ENCODE data around the gene KRT31. TPM values are rescaled to one million over a fixed set of nuclear protein-coding genes. Genes with fewer than 3 reads are reported as not detected.

Gene KRT31
- total and polyA plus RNA-seq, 2 of the 8 experiments (the other 6 are each of a cell fraction or from before 2014, with no cell fraction given): not detected

GRCh38 chr17:41417127-41417526 lies 19.7 kb upstream of the KRT31 start:
- ChIA-PET POLR2A (ENCODE audit: partially characterized antibody) (no interaction called here), CTCF (ENCODE audit: partially characterized antibody) (interaction anchor here (0.8 to 3.8 kb wide), 37 partner anchors 9 to 562 kb away, joined by 3 to 51 read pairs (median 4); partner anchors contain the start of genes KRT19, KRT33B and KRT38)
- no peak overlapping the region for H3K56ac ChIP-seq (replicated peaks; ENCODE audit: insufficient read length, low read depth, low read length)
- no peak overlapping the region for H3K14ac ChIP-seq (ENCODE audit: insufficient read length)
- no peak overlapping the region for H4K5ac ChIP-seq (ENCODE audit: insufficient read length, low read depth, low read length)
- no peak overlapping the region for H3K23ac ChIP-seq (ENCODE audit: insufficient read length)
- H3K4me3 ChIP-seq (ENCODE audit: extremely low read depth in 1 of 4, insufficient read depth in 2 of 4, low read depth in 3 of 4, low read length in 4 of 4): no peak overlapping the region
- H3K23me2 ChIP-seq (ENCODE audit: low read depth, low read length): no peaks in the 10 kb centered on the region
- no peaks in the 10 kb centered on the region; a peak in 2 of 7 replicates for H3K27me3 ChIP-seq (replicated peaks in 1 of 4; ENCODE audit: control insufficient read depth in 3 of 4, extremely low read depth in 1 of 4, insufficient read depth in 3 of 4, low read length in 3 of 4)
- H3K79me2 ChIP-seq (ENCODE audit: control insufficient read depth in 1 of 2, insufficient read depth in 2 of 2, low read length in 2 of 2): no peaks in the 10 kb centered on the region
- no peak overlapping the region for H2AFZ ChIP-seq (ENCODE audit: low read length)
- no peak overlapping the region for H3K4ac ChIP-seq (replicated peaks; ENCODE audit: insufficient read length, low read depth, low read length)
- no peak overlapping the region for H2BK20ac ChIP-seq (ENCODE audit: low read length)
- no peak overlapping the region for H3K9ac ChIP-seq (replicated peaks in 1 of 4; ENCODE audit: extremely low read depth in 1 of 4, low read depth in 3 of 4, low read length in 3 of 4)
- DNase-seq (ENCODE audit: low read depth in 1 of 2, low spot score in 2 of 2) (no peak), FAIRE-seq (no peak)
- no peak overlapping the region for H3K4me2 ChIP-seq (ENCODE audit: insufficient read depth in 1 of 2, low read depth in 2 of 2, low read length in 2 of 2)
- no peak overlapping the region for H2BK12ac ChIP-seq (ENCODE audit: low read depth, low read length)
- H4K20me1 ChIP-seq (replicated peaks in 1 of 2; ENCODE audit: control insufficient read depth in 1 of 2, insufficient read depth in 2 of 2, low read length in 2 of 2): no peaks in the 10 kb centered on the region
- 92% methylated on average over 6 of the region's 6 CpGs; no CpG with 5 or more reads in 1 of the 2 experiments for WGBS, 2 experiments (ENCODE audit: extremely low coverage in 1 of 2, insufficient coverage in 1 of 2, insufficient read length in 1 of 2, insufficient replicate concordance in 2 of 2, low coverage in 1 of 2, low lambda C conversion rate in 2 of 2, missing lambda C conversion rate in 1 of 2)
- H2BK5ac ChIP-seq (ENCODE audit: low read depth, low read length): no peak overlapping the region
- H3K79me1 ChIP-seq (ENCODE audit: low read depth, low read length): no peaks in the 10 kb centered on the region
- no peaks in the 10 kb centered on the region for H3K9me3 ChIP-seq (ENCODE audit: insufficient read depth in 2 of 2, low read depth in 1 of 2, low read length in 1 of 2)
- H2AK5ac ChIP-seq (ENCODE audit: low read depth, low read length): no peak overlapping the region
- peaks cover 0 to 7% (median 0%) of the 10 kb centered on the region in 4 experiments; a peak in 4 of 7 replicates for H3K4me1 ChIP-seq (replicated peaks in 1 of 4; ENCODE audit: control insufficient read depth in 3 of 4, insufficient read depth in 4 of 4, low read length in 3 of 4)
- H4K8ac ChIP-seq (ENCODE audit: extremely low read depth, insufficient read depth, low read length): no peak overlapping the region
- no peak overlapping the region; the same call in 1 of the 2 replicates for H2BK15ac ChIP-seq (ENCODE audit: low read length)
- H2BK120ac ChIP-seq (replicated peaks; ENCODE audit: low read depth, low read length): no peak overlapping the region
- H3K18ac ChIP-seq (ENCODE audit: extremely low read depth, low read length): no peak overlapping the region
- no peak overlapping the region for H4K91ac ChIP-seq (replicated peaks; ENCODE audit: insufficient read length, low read length)
- H3K27ac ChIP-seq (ENCODE audit: low read depth, low read length): no peak overlapping the region
- no peaks in the 10 kb centered on the region for H3K36me3 ChIP-seq (ENCODE audit: control insufficient read depth in 2 of 4, insufficient read depth in 4 of 4, low read length in 3 of 4)
